SK-N-SH treated with all-trans-retinoic acid at 6 μM for 48 hours (cell line): ENCODE measurements around the gene WWC1.

Experiments used
- ATAC-seq: fragments of 200-7000 bp; cut with Tn5 transposase; 3 replicates; pipeline ENCODE4 v1.9.1; 2020; ENCODE audit warnings: mild to moderate bottlenecking, moderate library complexity
- ARNTL ChIP-seq: fragments of 450-650 bp; formaldehyde crosslinking; IDR thresholded peaks from 2 replicates; pipeline ENCODE4 v1.5.0; 2020; ENCODE audit warnings: low read depth, mild to moderate bottlenecking, moderate library complexity, borderline replicate concordance
- BACH2 ChIP-seq: fragments of 250-450 bp; sonication (Bioruptor Pico); IDR thresholded peaks from 2 replicates; pipeline ENCODE4 v1.9.0; 2021; ENCODE audit warnings: mild to moderate bottlenecking, borderline replicate concordance
- CSDC2 ChIP-seq: fragments of 250-450 bp; sonication (Bioruptor Pico); IDR thresholded peaks from 2 replicates; pipeline ENCODE4 v1.5.0; 2020; ENCODE audit warnings: mild to moderate bottlenecking, moderate library complexity
- ESRRG ChIP-seq: fragments of 250-450 bp; sonication (Bioruptor Pico); IDR thresholded peaks from 2 replicates; pipeline ENCODE4 v1.6.1; 2021; ENCODE audit warnings: mild to moderate bottlenecking
- ISL1 ChIP-seq: fragments of 250-450 bp; sonication (Bioruptor Pico); IDR thresholded peaks from 2 replicates; pipeline ENCODE4 v2.1.2; 2022; ENCODE audit warnings: mild to moderate bottlenecking, moderate library complexity
- OSR1 ChIP-seq: fragments of 250-450 bp; sonication (Bioruptor Pico); IDR thresholded peaks from 2 replicates; pipeline ENCODE4 v1.8.0; 2022; ENCODE audit warnings: moderate library complexity, mild to moderate bottlenecking, inconsistent platforms
- PATZ1 ChIP-seq: fragments of 250-450 bp; sonication (Bioruptor Pico); IDR thresholded peaks from 2 replicates; pipeline ENCODE4 v1.8.0; 2020; ENCODE audit warnings: mild to moderate bottlenecking, moderate library complexity, borderline replicate concordance
- PPARA ChIP-seq: fragments of 250-450 bp; sonication (Bioruptor Pico); IDR thresholded peaks from 2 replicates; pipeline ENCODE4 v1.5.0; 2020; ENCODE audit warnings: mild to moderate bottlenecking, borderline replicate concordance
- SNAI2 ChIP-seq: fragments of 250-450 bp; sonication (Bioruptor Pico); IDR thresholded peaks from 2 replicates; pipeline ENCODE4 v1.5.0; 2020; ENCODE audit warnings: mild to moderate bottlenecking, moderate library complexity
- TCF4 ChIP-seq: fragments of 250-450 bp; sonication (Bioruptor Pico); IDR thresholded peaks from 2 replicates; pipeline ENCODE4 v1.8.0; 2021; ENCODE audit warnings: mild to moderate bottlenecking, moderate library complexity, borderline replicate concordance
- TOX ChIP-seq: fragments of 250-450 bp; sonication (Bioruptor Pico); IDR thresholded peaks from 2 replicates; pipeline ENCODE4 v1.8.0; 2021; ENCODE audit warnings: mild to moderate bottlenecking, moderate library complexity, borderline replicate concordance
- TSHZ2 ChIP-seq: fragments of 250-450 bp; sonication (Bioruptor Pico); IDR thresholded peaks from 2 replicates; pipeline ENCODE4 v1.5.0; 2020; ENCODE audit warnings: mild to moderate bottlenecking, moderate library complexity
- ZC3H10 ChIP-seq: fragments of 250-450 bp; sonication (Bioruptor Pico); IDR thresholded peaks from 2 replicates; pipeline ENCODE4 v1.5.1; 2021; ENCODE audit warnings: mild to moderate bottlenecking, moderate library complexity
- ZFP3 ChIP-seq: fragments of 250-450 bp; sonication (Bioruptor Pico); IDR thresholded peaks from 2 replicates; pipeline ENCODE4 v1.5.0; 2020; ENCODE audit warnings: mild to moderate bottlenecking, moderate library complexity
- ZNF565 ChIP-seq: fragments of 450-650 bp; formaldehyde crosslinking; conservative IDR thresholded peaks from 2 replicates; pipeline ENCODE4 v1.5.0; 2020; ENCODE audit warnings: low read depth, mild to moderate bottlenecking, moderate library complexity
- TF ChIP-seq, protein P1 (sequence below): fragments of 250-450 bp; sonication (Bioruptor Pico); IDR thresholded peaks from 2 replicates; pipeline ENCODE4 v1.8.0; 2021; ENCODE audit warnings: low read depth, mild to moderate bottlenecking, moderate library complexity, borderline replicate concordance
- TF ChIP-seq, protein P2 (sequence below): fragments of 250-450 bp; sonication (Bioruptor Pico); IDR thresholded peaks from 2 replicates; pipeline ENCODE4 v1.5.1; 2021; ENCODE audit warnings: mild to moderate bottlenecking, moderate library complexity

The WWC1 gene

DNA sequence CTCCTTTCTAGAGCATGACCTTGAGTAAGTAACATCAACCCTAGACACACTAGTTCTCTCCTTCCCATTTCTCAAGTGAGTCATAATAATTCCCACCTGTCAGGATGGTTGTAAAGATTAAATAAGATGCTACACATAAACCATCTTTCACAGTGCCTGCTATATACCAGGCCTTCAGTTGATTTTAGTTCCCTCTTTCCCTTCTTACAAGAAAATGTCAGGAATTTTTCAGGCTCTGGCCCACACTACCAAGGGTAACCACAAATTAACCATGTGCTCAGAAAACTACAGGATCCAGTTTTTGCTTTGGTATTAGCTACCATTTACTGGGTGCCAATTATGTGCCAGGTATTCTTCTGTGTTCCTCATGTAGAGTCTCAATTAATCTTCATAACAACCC is 152.1 kb downstream of the WWC1 start (continued):
- TF ChIP-seq, protein P1, sequence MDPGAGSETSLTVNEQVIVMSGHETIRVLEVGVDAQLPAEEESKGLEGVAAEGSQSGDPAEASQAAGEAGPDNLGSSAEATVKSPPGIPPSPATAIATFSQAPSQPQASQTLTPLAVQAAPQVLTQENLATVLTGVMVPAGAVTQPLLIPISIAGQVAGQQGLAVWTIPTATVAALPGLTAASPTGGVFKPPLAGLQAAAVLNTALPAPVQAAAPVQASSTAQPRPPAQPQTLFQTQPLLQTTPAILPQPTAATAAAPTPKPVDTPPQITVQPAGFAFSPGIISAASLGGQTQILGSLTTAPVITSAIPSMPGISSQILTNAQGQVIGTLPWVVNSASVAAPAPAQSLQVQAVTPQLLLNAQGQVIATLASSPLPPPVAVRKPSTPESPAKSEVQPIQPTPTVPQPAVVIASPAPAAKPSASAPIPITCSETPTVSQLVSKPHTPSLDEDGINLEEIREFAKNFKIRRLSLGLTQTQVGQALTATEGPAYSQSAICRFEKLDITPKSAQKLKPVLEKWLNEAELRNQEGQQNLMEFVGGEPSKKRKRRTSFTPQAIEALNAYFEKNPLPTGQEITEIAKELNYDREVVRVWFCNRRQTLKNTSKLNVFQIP, result no peak
- TF ChIP-seq ARNTL (CRISPR knock-in tag), result no peak

GRCh38 chr5:168443950-168444700 is 152.7 kb downstream of the WWC1 start:
- TF ChIP-seq, protein P1, result no peak
- TF ChIP-seq CSDC2 (no peak), TSHZ2 (CRISPR knock-in tag) (no peak), ZC3H10 (CRISPR knock-in tag) (no peak), ZNF565 (CRISPR knock-in tag) (no peak), ZFP3 (CRISPR knock-in tag) (no peak), BACH2 (no peak), TCF4 (CRISPR knock-in tag) (no peak)
- TF ChIP-seq, protein P2, sequence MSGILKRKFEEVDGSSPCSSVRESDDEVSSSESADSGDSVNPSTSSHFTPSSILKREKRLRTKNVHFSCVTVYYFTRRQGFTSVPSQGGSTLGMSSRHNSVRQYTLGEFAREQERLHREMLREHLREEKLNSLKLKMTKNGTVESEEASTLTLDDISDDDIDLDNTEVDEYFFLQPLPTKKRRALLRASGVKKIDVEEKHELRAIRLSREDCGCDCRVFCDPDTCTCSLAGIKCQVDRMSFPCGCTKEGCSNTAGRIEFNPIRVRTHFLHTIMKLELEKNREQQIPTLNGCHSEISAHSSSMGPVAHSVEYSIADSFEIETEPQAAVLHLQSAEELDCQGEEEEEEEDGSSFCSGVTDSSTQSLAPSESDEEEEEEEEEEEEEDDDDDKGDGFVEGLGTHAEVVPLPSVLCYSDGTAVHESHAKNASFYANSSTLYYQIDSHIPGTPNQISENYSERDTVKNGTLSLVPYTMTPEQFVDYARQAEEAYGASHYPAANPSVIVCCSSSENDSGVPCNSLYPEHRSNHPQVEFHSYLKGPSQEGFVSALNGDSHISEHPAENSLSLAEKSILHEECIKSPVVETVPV (CRISPR knock-in tag), result no peak
- peak; percentile 12 for ATAC-seq

DNA sequence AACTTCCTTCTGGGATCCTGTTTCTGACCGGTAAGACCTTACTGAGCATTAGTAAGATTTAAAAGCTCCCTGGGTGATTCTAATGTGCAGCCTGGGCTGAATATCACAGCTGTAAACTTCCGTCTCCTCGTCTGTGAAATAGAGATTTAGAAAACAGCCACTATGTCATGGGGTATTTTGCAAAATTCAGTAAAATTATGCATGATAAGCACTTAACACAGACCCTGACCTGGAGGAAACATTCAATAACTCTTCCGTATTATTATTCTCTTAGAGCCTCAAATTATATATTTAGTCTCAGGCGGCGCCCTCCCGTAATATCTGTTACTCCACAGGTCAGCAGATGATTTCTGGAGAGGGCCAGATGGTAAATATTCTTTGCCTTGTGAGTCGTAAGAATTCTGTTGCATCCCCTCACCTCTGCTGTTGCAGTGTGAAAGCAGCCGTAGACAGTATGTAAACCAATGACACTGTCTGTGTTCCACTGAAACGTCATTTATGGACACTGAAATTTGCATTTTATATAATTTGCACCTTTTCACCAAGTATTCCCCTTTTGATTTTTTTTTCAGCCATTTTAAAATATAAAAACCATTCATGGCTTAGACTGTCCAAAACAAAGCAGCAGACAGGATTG is 155.7 kb downstream of the WWC1 start:
- ATAC-seq, result no peak
- TF ChIP-seq ISL1 (CRISPR knock-in tag) (no peak), PATZ1 (no peak), ZNF565 (CRISPR knock-in tag) (no peak), ESRRG (CRISPR knock-in tag) (no peak), BACH2 (no peak), SNAI2 (CRISPR knock-in tag) (no peak), TCF4 (CRISPR knock-in tag) (no peak)
- TF ChIP-seq, all 23 proteins: peak for 0

DNA sequence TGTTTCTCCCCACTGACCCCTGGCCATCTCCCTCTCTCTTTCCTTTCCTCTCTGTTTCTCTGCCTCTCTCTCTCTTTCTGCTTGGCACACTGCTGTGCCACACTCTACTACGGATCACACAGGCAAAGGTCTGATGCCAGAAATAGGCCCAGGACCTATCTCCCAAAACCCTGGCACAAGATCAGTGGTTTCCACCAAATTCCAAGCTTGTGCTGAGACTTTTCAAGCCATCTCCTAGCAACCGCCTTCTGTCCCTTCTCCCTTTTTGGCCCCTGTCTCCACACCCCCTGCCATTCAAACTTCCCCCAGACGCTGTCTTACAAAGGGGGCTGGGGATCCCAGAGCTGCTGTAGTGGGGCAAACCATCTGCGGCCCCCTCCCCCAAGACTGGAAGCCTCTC is 156.4 kb downstream of the WWC1 start:
- TF ChIP-seq TSHZ2 (CRISPR knock-in tag) (no peak), TCF4 (CRISPR knock-in tag) (no peak), OSR1 (no peak), PPARA (CRISPR knock-in tag) (no peak), SNAI2 (CRISPR knock-in tag) (no peak), TOX (CRISPR knock-in tag) (no peak), ZC3H10 (CRISPR knock-in tag) (no peak), BACH2 (no peak), PATZ1 (no peak)
- TF ChIP-seq, protein P1, result no peak
- TF ChIP-seq, all 23 proteins: peak for 0
- no peak for ATAC-seq
